C4-2B (cell line): ENCODE data around the gene SLC6A8.

Experiments used
- ZFX ChIP-seq: fragments of 450-650 bp; IDR thresholded peaks from 2 replicates; pipeline ENCODE4 v1.6.1; 2017
- TF ChIP-seq, protein P1 (sequence below): fragments of 450-650 bp; conservative IDR thresholded peaks from 2 replicates; pipeline ENCODE4 v1.5.1; 2017; ENCODE audit warnings: mild to moderate bottlenecking

DNA sequence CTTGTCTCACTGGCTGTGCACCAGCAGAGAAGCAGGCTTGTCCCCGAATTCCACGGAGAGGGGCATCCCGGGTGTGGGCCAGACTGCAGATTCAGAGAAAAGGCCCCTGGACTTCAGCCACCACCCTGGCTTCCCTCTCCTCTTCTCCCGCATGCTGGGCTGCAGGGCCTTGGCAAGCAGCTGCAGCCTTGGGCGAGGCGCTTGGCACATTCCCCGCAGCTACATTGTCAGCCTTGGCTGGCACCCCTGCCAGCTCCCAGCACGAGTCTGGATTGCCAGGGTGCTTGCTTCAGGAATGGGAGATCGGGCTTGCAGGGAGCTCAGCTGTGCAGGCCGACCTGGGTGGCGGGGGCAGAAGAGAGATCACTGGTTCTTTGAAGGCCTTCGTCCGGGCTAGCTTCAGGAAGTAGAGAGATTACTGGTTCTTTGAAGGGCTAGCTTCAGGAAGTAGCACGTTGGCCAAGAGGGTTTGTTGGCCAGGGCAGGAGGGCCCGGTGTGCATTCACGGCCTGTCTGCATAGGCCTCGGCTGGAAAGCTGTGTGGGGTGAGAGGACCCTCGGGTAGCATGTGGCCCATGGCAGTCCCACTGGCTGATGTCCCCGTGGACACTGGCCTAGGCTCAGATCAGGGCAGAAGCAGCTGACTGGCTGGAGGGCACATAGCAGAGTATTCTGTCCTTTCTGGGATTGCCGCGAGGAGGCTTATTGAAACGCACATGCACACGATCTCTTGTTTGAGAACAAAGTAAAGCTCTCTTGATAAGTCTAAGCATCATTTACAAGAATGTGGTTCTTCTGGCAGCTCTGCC lies 39.6 kb downstream of the SLC6A8 start:
- TF ChIP-seq, protein P1, sequence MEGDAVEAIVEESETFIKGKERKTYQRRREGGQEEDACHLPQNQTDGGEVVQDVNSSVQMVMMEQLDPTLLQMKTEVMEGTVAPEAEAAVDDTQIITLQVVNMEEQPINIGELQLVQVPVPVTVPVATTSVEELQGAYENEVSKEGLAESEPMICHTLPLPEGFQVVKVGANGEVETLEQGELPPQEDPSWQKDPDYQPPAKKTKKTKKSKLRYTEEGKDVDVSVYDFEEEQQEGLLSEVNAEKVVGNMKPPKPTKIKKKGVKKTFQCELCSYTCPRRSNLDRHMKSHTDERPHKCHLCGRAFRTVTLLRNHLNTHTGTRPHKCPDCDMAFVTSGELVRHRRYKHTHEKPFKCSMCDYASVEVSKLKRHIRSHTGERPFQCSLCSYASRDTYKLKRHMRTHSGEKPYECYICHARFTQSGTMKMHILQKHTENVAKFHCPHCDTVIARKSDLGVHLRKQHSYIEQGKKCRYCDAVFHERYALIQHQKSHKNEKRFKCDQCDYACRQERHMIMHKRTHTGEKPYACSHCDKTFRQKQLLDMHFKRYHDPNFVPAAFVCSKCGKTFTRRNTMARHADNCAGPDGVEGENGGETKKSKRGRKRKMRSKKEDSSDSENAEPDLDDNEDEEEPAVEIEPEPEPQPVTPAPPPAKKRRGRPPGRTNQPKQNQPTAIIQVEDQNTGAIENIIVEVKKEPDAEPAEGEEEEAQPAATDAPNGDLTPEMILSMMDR = no peak
- TF ChIP-seq ZFX = peak; percentile 23; the same call in 1 of the 2 replicates
